MV-4-11 (cell line): ENCODE measurements around the gene MYADM.
"Not testable (repeated sequence)": the region's sequence is repeated elsewhere in the genome, so short reads cannot be mapped to it uniquely, and the experiment has no call there.

Source experiments
- DNase-seq: peaks from one replicate; lab custom pipeline; 2025; lab: John Stamatoyannopoulos, UW

Gene MYADM, protein sequence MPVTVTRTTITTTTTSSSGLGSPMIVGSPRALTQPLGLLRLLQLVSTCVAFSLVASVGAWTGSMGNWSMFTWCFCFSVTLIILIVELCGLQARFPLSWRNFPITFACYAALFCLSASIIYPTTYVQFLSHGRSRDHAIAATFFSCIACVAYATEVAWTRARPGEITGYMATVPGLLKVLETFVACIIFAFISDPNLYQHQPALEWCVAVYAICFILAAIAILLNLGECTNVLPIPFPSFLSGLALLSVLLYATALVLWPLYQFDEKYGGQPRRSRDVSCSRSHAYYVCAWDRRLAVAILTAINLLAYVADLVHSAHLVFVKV

DNA sequence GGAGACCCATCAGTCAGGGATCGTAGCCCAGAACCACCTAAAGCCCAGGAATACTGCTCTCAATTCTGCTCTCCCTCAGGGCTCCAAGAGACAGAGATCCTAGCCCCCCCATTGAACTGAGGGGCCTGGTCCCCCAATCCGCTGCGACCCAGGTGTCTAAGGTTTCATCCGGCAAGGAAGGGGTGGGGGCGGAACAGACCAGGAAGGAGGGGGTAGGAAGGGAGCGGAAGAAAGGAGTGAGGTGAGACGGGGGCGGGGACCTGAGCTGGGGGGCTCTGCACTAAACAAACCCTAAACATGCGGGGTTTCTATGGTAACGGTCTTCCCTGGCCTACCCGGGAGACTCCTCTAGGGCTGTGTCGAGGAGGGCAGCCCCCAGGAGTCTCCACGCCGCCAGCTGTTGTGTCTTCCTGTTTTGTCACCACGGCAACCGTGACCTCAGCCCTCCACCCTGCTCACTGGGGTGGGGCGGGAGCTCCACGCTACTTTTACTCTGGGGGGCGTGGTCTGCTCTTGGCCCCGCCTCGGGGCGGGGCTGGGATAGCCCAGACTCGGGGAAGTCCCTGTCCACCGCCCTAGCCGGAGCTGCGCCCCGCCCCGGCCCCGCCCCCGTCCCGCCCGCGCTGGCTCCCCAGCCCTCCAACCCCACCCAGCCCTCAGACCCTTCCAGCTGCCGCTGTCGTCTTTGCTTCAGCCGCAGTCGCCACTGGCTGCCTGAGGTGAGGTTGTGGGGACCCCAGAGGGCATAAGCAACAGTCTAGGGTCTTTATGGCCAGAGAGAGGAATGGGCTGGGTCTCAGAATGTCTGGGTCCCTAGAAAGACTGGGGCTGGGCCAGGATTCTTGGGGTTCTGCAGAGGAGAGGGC is at the start of gene MYADM:
Gene MYADM, plus strand, starts transcription at position 659 of the 866 bp plus-strand sequence. CDS start 5,647 bp downstream, outside the sequence.
- DNase-seq = peak; percentile 99

DNA sequence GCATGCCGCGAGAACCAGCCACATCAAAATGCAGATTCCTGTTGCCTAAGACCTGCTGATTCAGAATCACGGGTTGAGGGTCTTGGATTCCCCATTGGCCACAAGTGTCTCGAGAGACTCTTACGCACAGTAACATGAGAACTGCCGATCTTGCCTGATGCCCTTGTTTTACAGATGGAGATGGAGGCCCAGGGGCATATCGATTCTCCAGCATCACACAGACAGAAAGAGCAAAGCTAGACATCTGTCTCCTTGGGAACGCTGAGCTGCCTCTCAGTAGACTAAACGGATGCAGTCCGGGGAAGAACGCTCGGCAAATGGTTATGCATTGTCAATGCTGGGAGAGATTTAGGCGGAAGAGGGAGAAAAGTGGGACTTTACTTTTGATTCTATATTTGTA is 48.9 kb upstream of the MYADM start:
- no peak for DNase-seq

DNA sequence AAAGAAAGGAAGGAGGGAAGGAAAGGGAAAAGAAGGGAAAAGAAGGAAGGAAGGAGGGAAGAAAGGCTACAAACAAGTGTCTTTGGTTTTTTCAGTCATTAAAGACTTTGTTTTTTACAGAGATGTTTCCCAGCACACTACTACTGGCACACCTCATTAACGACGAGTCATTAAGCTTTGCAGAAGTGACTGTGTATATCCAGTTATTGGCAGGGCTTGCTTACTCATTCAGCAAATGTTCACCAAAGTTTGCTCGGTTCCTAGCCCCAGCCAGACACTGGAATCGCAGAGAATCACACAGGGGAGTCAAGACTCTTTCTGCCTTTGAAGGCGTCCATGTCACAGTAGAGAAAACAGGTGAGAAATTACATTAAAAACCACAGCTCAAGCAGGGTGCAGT is 47.8 kb upstream of the MYADM start:
- no peak for DNase-seq

DNA sequence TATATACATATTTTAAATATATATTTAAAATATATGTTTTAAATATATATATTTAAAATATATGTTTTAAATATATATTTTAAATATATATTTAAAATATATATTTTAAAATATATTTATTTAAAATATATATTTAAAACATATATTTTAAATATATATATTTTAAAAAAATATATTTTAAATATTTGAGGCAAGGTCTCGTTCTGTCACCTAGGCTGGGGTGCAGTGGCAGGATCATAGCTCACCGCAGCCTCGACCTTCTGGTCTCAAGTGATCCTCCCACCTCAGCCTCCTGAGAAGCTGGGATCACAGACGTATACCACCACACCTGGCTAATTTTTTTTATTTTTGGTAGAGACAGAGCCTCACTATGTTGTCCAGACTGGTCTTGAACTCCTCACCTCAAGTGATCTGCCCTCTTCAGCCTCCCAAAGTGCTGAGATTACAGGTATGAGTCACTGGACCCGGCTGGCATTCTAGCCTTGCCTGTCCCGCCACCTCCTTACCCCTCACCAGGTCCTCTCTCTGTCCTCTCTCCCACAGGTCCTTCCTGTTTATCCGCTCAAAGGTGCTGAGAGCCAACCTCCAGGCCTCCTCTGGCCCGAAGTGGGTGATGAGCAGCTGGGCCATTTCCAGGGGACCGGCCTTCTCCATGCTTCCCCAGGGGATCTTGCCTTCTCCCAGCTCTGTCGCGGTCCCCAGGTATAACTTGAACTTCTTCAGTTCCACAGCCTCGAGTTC is 44.1 kb upstream of the MYADM start:
- no peak for DNase-seq

DNA sequence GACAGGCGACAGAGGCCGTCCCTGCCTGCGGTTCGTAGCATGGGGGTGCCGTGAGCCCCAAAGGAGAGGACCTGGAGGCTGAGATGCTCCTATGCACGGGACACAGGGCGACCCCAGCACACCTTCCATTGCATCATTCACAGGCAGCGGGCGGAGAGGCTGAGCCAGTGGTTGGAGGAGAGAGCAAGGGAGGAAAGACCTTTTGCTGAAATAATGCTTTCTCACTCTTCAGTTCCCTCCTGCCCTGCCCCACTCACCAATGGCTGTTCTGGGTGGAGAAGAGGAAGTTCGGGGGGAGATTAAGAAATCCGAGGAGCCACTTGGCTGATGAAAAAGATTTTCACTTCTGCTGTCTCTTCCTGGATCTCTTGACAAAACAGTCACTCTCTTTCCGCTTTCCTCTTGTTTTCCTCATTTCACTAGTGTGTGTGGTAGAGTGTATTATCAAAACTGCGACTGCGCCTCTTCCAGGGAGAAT is 43.5 kb upstream of the MYADM start, which contains the start of gene NLRP12:
Gene NLRP12, minus strand, starts transcription at position 181 of the 478 bp plus-strand sequence. Its CDS starts 140 bp downstream, at position 41.
- peak; percentile 100 for DNase-seq

DNA sequence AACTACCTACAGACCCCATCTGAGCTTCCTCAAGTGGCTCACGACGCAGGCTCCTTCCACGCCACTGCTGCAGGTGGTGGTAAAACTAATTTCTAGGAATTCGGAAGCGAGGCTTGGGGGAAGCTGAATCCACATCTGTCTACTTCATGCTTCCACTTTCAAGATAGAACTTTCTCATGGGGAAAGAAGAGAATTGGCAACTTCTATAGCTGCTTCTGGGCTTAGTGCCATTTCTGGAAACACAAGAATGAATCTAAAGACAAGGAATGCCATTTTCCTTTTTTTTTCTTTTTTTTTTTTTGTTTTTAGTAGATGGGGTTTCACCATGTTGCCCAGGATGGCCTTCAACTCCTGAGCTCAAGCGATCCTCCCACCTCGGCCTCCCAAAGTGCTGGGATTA is 40.8 kb upstream of the MYADM start:
- peak; percentile 30 for DNase-seq

DNA sequence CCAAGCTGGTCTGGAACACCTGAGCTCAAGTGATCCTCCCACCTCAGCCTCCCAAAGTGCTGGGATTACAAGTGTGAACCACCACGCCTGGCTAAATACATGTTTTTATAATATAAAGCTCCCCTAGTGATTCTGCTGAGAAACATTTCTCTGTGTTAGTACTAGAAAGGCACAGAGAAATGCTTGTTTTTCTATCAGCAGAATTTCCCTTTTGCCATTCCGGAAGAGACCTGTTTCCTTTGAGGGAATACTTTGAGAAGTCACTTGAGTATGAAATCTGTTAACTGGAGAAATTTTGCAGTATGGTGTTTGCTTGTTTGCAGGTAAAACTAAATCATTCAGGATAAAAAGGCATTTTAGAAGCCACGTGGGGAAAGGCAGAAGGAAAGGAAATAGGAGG is 39.2 kb upstream of the MYADM start:
- DNase-seq = no peak

DNA sequence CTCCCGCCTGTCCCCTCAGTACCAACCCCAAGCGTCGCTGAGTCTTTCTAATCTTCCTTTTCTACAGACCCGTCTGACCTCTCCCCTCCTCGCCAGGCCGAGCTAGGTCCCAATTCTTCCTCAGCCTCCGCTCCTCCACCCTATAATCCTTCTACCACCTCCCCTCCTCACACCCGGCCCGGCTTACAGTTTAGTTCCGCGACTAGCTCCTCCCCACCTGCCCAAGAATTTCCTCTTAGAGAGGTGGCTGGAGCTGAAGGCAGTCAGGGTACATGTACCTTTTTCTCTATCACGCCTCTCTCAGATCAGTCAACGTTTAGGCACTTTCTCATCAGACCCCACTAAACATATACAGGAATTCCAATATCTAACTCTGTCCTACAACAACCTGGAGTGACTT is 34.8 kb upstream of the MYADM start:
- not testable (repeated sequence) for DNase-seq

DNA sequence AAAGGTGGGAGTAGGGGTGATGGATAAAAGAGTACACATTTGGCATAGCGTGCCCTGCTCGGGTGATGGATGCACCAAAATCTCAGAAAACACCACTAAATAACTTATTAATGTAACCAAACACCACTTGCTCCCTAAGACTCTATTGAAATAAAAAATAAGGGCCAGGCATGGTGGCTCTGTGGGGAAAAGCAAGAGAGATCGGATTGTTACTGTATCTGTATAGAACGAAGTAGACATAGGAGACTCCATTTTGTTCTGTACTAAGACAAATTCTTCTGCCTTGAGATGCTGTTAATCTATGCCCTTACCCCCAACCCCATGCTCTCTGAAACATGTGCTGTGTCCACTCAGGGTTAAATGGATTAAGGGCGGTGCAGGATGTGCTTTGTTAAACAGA is 29.2 kb upstream of the MYADM start:
- not testable (repeated sequence) for DNase-seq

DNA sequence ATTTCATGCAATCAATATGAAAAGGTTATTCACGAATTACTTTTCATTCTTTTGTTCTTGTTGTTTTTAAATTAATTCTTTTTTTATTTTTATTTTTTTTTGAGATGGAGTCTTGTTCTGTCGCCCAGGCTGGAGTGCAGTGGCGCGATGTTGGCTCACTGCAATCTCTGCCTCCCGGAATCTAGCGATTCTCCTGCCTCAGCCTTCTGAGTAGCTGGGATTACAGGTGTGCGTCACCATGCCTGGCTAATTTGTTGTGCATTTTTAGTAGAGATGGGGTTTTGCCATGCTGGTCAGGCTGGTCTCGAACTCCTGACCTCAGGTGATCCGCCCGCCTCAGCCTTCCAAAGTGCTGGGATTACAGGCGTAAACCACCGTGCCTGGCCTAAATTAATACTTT is 27.4 kb upstream of the MYADM start:
- not testable (repeated sequence) for DNase-seq

DNA sequence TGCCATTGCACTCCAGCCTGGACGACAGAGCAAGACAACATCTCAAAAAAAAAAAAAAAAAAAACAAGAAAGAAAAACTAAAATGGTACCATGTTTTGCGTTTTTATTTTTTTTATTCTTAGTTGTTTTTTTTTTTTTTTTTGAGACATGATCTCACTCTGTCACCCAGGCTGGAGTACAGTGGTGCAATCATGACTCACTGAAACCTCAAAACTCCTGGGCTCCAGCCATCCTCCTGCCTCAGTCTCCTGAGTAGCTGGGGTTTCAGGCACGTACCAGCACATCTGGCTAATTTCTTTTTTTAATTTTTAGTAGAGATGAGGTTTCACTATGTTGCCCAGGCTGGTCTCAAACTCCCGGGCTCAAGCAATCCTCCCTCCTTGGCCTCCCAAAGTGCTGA is 26.8 kb upstream of the MYADM start:
- peak; percentile 80 for DNase-seq

DNA sequence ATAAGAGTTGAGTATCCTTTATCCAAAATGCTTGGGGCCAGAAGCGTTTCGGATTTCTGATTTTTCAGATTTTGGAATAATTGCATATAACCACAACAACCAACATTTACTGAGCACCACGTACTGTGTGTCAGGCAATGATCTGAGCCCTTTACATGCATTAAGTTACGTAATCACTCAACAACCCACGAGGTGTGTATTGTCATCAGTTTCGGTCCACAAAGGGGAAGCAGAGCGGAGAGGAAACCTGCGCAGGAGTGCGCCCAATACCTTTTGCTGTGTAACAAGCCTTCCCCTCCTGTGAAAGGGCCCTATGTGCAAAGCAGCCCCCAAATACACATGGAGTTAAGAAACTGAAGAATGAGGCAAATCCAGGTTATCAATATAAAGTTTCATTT is 22.8 kb upstream of the MYADM start:
- DNase-seq = peak; percentile 80

DNA sequence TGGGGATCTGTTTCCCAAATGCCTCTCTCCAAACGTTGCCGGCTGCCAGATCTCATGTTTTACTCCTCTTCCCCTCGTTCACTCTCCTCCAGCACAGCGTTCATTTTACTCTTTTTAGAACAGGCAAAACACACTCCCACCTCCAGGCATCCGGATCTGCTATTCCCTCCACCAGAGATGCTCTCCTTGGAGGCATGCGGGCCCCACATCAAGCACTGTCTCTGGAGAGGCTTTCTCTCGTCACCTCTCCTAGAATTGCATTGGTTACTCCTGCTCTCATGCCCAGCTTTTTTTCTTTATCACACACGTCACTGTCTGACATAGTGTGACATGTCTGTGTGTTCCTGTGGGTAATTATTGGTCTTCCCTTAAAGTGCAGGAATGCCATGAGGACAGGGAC is 20.1 kb upstream of the MYADM start:
- DNase-seq = no peak

DNA sequence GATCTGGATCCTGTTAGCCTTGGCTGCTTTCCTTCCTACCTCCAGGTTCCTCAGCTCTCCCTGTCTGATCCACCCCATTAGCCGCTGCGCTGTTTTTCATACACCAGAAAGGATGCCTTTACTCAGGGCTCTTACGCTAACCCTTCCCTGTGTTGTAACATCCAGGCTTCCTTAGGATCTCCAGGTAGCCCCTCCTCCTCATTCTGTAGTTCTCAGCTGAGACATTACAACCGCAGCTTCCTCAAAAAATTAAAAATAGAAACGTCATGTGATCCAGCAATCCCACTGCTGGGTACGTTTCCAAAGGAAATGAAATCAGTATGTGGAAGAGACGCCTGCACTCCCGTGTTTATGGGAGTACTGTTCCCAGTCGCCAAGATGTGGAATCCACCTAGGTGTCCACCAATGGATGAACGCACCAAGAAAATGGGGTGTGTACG is 18.4 kb upstream of the MYADM start:
- peak; percentile 81 for DNase-seq

DNA sequence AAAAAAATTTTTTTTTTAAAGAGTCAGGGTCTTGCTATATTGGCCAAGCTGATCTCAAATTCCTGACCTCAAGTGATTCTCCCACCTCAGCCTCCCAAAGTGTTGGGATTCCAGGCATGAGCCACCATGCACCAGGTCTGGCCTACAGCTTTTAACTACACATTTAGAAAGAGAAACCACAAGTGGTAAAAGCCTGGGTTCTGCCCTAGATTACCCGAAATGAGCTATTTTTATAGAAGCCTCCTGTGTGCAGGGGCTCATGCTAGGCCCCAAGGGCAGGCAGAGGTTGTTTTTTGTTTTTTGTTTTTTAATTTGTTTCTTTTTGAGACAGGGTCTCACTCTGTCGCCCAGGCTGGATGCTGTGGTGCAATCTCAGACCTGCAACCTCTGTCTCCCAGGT is 14.0 kb upstream of the MYADM start:
- DNase-seq = peak; percentile 68

DNA sequence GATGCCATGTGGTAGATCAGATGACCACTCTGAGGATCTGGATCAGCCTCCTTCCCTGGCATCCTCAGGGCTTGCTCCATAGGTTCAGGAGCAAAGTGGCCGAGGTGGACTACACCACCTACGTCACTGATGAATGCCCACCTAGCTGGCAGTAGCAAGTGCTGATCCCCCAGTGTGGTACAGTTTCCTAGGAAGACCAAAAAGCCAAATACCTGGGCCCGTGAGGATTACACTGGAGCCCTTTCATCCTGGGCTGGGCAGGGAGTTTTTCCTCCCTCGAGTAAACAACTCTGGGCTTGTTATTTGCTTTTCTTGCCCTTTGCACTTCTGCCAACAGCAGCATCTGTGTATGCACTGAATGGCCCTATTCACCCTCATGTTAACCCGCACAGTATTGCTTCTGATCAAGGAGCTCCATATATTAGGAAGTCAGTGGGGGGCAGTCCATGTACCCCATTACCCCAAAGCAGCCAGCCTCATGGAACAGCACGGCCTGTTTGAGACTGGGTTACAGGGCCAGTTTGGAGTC is 3.3 kb upstream of the MYADM start:
- DNase-seq = no peak

DNA sequence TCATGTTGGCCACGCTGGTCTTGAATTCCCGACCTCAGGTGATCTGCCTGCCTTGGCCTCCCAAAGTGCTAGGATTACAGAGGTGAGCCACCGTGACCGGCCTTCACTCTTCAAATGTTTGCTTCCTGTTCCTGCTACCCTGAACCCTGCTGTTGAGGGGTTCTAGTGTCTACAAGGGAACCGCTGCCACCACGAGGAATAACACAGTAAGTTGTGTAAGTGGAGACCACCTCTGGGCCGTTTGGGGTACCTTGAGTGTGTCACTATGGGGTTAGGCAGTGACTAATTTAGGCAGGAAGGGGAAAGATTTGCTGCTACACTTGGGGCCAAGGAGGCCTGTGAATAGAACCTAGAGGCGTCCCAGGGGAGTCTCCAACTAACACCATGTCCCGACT is 2.2 kb upstream of the MYADM start:
- peak; percentile 41 for DNase-seq

DNA sequence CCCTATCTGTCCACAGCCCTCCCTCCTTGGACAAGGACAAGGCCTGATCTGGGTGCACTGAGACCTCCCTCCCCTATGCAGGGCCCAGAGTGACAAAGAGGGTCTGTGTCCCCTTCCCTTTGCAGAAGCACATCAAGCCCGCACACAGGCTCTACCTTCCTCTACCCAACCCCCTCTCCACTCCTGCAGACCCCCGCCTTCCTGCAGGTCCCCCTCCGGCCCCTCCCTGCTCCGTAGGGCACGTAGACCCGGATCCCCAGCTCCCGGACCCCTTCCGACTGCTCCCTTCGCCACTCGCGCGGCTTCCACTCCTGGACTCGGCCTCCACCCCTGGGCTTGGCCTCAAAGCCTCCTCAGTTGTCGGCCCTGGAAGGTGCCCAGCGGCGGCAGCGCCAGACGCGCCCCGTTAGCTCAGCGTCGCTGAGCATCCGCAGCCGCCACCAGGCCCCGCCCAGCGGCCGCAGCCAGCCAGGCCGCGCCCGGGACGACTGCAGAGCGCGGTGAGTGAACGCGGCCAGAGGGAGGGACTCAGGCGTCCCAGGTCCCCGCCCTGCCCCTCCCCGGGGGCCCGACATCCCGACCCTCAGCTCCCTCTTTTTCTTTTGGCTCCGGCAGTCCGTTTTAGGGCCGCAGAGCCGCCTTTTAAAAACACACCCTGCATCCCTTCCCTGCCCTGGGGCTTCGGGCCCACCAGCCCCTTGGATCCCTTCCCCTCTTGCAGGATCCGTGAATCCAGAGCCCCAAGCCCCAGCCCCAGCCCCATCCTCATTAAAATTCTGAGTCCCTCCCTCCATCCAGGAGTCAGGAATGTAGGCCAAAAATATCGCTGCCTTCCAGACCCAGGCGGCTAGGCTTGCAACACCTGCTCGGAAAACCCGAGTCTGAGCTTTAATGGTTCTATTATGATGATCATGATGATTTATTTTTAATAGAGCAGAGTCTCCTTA is 1.5 kb upstream of the MYADM start:
- DNase-seq = peak; percentile 62

DNA sequence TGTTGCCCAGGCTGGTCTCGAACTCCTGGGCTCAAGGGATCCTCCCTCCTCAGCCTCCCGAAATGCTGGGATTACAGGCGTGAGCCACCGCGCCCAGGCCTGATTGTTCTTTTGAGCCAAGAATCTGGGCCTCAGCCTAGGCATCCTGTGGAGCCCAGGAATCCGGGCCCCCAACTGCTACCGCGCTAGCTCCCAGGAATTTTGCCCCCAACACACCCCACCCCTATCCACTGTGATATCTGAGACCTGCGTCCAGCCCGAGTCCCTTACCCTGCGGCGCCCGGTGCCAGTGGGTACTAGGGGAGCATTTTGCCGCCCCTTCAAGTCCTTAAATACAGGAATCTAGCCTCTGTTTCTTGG is 838 bp upstream of the MYADM start:
- no peak for DNase-seq

DNA sequence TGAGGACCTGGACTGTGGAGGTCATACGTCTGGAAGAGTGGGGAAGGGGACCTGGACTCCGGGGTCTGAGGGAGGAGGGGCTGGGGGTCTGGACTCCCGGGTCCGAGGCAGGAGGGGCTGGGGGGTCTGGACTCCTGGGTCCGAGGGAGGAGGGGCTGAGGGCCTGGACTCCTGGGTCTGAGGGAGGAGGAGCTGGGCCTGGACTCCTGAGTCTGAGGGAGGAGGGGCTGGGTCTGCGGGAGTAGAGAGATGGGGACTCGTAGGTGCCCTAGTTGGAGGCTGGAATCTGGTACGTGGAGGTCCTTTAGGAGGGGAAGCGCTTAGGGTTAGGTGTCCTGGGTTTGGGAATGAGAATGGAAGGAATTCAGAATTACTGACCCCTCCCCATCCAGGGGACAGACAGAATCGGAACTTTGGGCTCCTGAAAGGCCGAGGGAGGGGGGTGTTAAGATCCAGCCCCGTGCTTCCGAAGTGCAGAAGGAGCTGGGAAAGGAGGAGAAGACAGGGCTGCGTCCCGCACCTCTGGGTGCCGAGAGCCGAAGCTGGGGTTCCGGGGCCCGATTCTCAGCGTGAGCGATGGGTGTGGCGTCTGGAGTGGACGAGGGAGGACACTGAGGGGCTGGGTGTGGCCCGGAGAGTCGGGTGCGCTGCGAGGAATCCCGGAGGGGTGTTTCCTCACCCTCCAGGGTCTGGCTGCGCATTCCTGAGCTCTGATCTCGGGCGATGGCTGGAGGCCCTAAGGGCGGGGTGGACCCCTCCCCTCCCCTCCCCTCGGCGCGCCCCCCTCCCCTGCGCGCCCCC is 608 bp downstream of the MYADM start:
- DNase-seq = peak; percentile 28
